SH-SY5Y (cell line): ENCODE measurements around the gene CSF2RB.

Experiments
- GATA2 ChIP-seq: IDR thresholded peaks from 2 replicates; pipeline ENCODE4 v1.6.1; 2011; ENCODE audit warnings: mild to moderate bottlenecking, low read depth, low read length
- GATA3 ChIP-seq: IDR thresholded peaks from 2 replicates; pipeline ENCODE4 v1.6.1; 2011; ENCODE audit warnings: low read depth, mild to moderate bottlenecking, low read length, moderate library complexity

GRCh38 chr22:36968249-36968964, 55.0 kb downstream of the CSF2RB start:
- TF ChIP-seq GATA3 (no peak), GATA2 (no peak)
